Gastroesophageal sphincter (tissue), 4 donors: Measurements from ENCODE around the gene DNAJC24. TPM values are rescaled to one million over a fixed set of nuclear protein-coding genes. Genes with fewer than 3 reads are reported as not detected.
"Not testable (repeated sequence)": the region's sequence is repeated elsewhere in the genome, so short reads cannot be mapped to it uniquely, and the experiment has no call there.

Experiments used
- ATAC-seq: fragments of 150-250 bp; one replicate; pipeline ENCODE4 v1.9.1; 2016; ENCODE audit warnings: mild to moderate bottlenecking, moderate library complexity
- H3K27ac ChIP-seq, 4 donors: fragments of 200-600 bp; sonication (generic) in 3 of 4; 1 replicate in 3 of 4; 2 replicates in 1 of 4; pipeline ENCODE4 v1.5.1; 2016 to 2019
- H3K27me3 ChIP-seq: fragments of 200-600 bp; sonication (generic); one replicate; pipeline ENCODE4 v1.5.1; 2019
- H3K36me3 ChIP-seq, 2 donors: fragments of 200-600 bp; sonication (generic); one replicate each; pipeline ENCODE4 v1.5.1; 2019; ENCODE audit warnings: control low read depth in 1 of 2
- H3K4me1 ChIP-seq, 3 donors: fragments of 200-600 bp; sonication (generic); 1 replicate in 2 of 3; 2 replicates in 1 of 3; pipeline ENCODE4 v1.5.1; 2016 to 2019; ENCODE audit warnings: control low read depth in 2 of 3
- H3K4me3 ChIP-seq, 2 donors: fragments of 200-600 bp; sonication (generic); one replicate each; pipeline ENCODE4 v1.5.1; 2019; ENCODE audit warnings: mild to moderate bottlenecking in 1 of 2, moderate library complexity in 1 of 2
- H3K9me3 ChIP-seq, 3 donors: fragments of 200-600 bp; sonication (generic); one replicate each; pipeline ENCODE4 v1.5.1; 2017 to 2019; ENCODE audit warnings: control low read depth in 2 of 3
- CTCF ChIP-seq, 4 experiments: fragments of 200-600 bp in 2 of 4; fragments of 450-650 bp in 2 of 4; sonication (generic) in 1 of 4; IDR thresholded peaks; one replicate each; pipeline ENCODE4 v1.5.1; 2017 to 2019; ENCODE audit warnings: antibody characterized with exemption in 4 of 4, mild to moderate bottlenecking in 2 of 4, moderate library complexity in 2 of 4
- EP300 ChIP-seq: sonication (generic); formaldehyde crosslinking; IDR thresholded peaks from one replicate; pipeline ENCODE4 v1.6.1; 2017; ENCODE audit warnings: antibody characterized with exemption, mild to moderate bottlenecking
- POLR2A ChIP-seq, 2 donors: fragments of 450-650 bp; IDR thresholded peaks; one replicate each; pipeline ENCODE4 v1.6.1; 2017; ENCODE audit warnings: antibody characterized with exemption in 2 of 2, mild to moderate bottlenecking in 2 of 2, moderate library complexity in 1 of 2
- POLR2AphosphoS5 ChIP-seq: sonication (generic); formaldehyde crosslinking; IDR thresholded peaks from one replicate; pipeline ENCODE4 v1.6.1; 2017; ENCODE audit warnings: antibody characterized with exemption
- WGBS, 2 donors: methylation state at CpG; one replicate each; pipeline ENCODE4 v1.1.5; 2018; ENCODE audit warnings: low coverage in 1 of 2; 5-methylcytosine and 5-hydroxymethylcytosine counted together
- total RNA-seq, 4 donors: library from RNA; depleted of rRNA; stranded (reverse); fragments of >200 nt; gene quantifications; one replicate each; pipeline ENCODE4 v1.1.0, GENCODE V29; 2016

DNAJC24 gene
- total RNA-seq: 10 to 100 TPM; 17.1 to 25.2 (median 18.6) TPM

- H3K27me3 ChIP-seq: no peaks in the 10 kb centered on the region
- H3K4me3 ChIP-seq: peak within 1 kb of the TSS; percentile 81 to 86
- H3K36me3 ChIP-seq: no peaks in the 10 kb centered on the region
- peak within 1 kb of the TSS; percentile 63 to 86 (median 84) for H3K27ac ChIP-seq
- peaks cover 0 to 26% (median 3%) of the 10 kb centered on the region in 3 donors for H3K4me1 ChIP-seq
- ATAC-seq: peak; percentile 98
- no peaks in the 10 kb centered on the region for H3K9me3 ChIP-seq
- no peak for TF ChIP-seq CTCF (IDR thresholded peaks at IDR 0.05)
- peak; percentile 35 to 39 for TF ChIP-seq POLR2A (IDR thresholded peaks at IDR 0.05)
- peak; percentile 73 for TF ChIP-seq POLR2AphosphoS5
- no peak for TF ChIP-seq EP300
- WGBS, 2 donors: 0 to 5% methylated on average over 16 to 45 of the region's 53 CpGs
Measured at GRCh38 chr11:31369348-31370329, at the start of gene DNAJC24, which contains the start of gene DCDC1. DNAJC24 (plus strand) TSS chr11:31369860; CDS start chr11:31370749, 889 bp downstream. DCDC1 (minus strand) TSS chr11:31369739; CDS start chr11:31328280, 41,459 bp downstream.

GRCh38 chr11:31321494-31321893, 48.2 kb upstream of the DNAJC24 start:
- not testable (repeated sequence) for H3K4me3 ChIP-seq, H3K27ac ChIP-seq, H3K27me3 ChIP-seq, H3K4me1 ChIP-seq, H3K9me3 ChIP-seq, H3K36me3 ChIP-seq, ATAC-seq
- 95 to 99% methylated on average over 6 to 7 of the region's 15 CpGs for WGBS, 2 donors

GRCh38 chr11:31323145-31323544, 46.5 kb upstream of the DNAJC24 start:
- no peaks in the 10 kb centered on the region for H3K36me3 ChIP-seq
- 66 to 92% methylated on average over 4 of the region's 4 CpGs for WGBS, 2 donors
- no peak for ATAC-seq

GRCh38 chr11:31325160-31325559, 44.5 kb upstream of the DNAJC24 start:
- no peaks in the 10 kb centered on the region for H3K36me3 ChIP-seq
- peak; percentile 11 for TF ChIP-seq POLR2AphosphoS5
- TF ChIP-seq CTCF (IDR thresholded peaks at IDR 0.05): no peak
- no peak overlapping the region for H3K27ac ChIP-seq
- H3K9me3 ChIP-seq: no peaks in the 10 kb centered on the region
- H3K4me1 ChIP-seq: no peaks in the 10 kb centered on the region
- ATAC-seq: peak; percentile 62
- no peak overlapping the region for H3K4me3 ChIP-seq
- no peaks in the 10 kb centered on the region for H3K27me3 ChIP-seq

More at GRCh38 chr11:31323145-31323544, 46.5 kb upstream of the DNAJC24 start:
- H3K4me1 ChIP-seq: no peaks in the 10 kb centered on the region
- no peak overlapping the region for H3K27ac ChIP-seq
- no peaks in the 10 kb centered on the region for H3K27me3 ChIP-seq
- TF ChIP-seq POLR2AphosphoS5: no peak
- no peak for TF ChIP-seq CTCF (IDR thresholded peaks at IDR 0.05)
- no peak for TF ChIP-seq EP300
- no peak for TF ChIP-seq POLR2A (IDR thresholded peaks at IDR 0.05)
- no peak overlapping the region for H3K4me3 ChIP-seq
- no peaks in the 10 kb centered on the region for H3K9me3 ChIP-seq

GRCh38 chr11:31326470-31327148, 43.1 kb upstream of the DNAJC24 start:
- Histone ChIP-seq H3K27ac (no peak overlapping the region), H3K9me3 (peaks cover 0 to 5% (median 0%) of the 10 kb centered on the region in 3 donors), H3K4me1 (no peaks in the 10 kb centered on the region), H3K27me3 (no peaks in the 10 kb centered on the region), H3K4me3 (no peak overlapping the region), H3K36me3 (no peaks in the 10 kb centered on the region)
- 60 to 71% methylated on average over 2 of the region's 2 CpGs for WGBS, 2 donors
- no peak for ATAC-seq
- TF ChIP-seq EP300 (no peak), POLR2A (IDR thresholded peaks at IDR 0.05) (no peak), CTCF (IDR thresholded peaks at IDR 0.05) (no peak)
